IPS DF 6.9 (cell line): ENCODE data around the gene CDRT15.

Source experiments
- DNase-seq: peaks from one replicate; pipeline ENCODE4 v3.0.0-alpha.2; 2013; ENCODE audit warnings: low read depth, low spot score
- H3K27ac ChIP-seq: one replicate; pipeline ENCODE4 v1.5.1; 2013; ENCODE audit warnings: low read length, control low read depth
- H3K27me3 ChIP-seq: 2 replicates; pipeline ENCODE4 v1.6.1; 2013; ENCODE audit warnings: mild to moderate bottlenecking, low read length; ENCODE audit not compliant: control insufficient read depth, insufficient read depth
- H3K36me3 ChIP-seq: 2 replicates; pipeline ENCODE4 v1.6.1; 2013; ENCODE audit warnings: low read length; ENCODE audit not compliant: control insufficient read depth, insufficient read depth
- H3K4me1 ChIP-seq: 2 replicates; pipeline ENCODE4 v1.6.1; 2013; ENCODE audit warnings: low read length; ENCODE audit not compliant: control insufficient read depth, insufficient read depth
- H3K4me3 ChIP-seq: 2 replicates; pipeline ENCODE4 v1.5.1; 2013; ENCODE audit warnings: mild to moderate bottlenecking, low read length
- H3K9me3 ChIP-seq: 2 replicates; pipeline ENCODE4 v1.6.1; 2013; ENCODE audit warnings: low read length, inconsistent platforms; ENCODE audit not compliant: control insufficient read depth, insufficient read depth
- WGBS: extraction: QIAGEN DNeasy Blood & Tissue Kit; methylation state at CpG from one replicate; pipeline ENCODE4 v1.1.7; 2013; ENCODE audit warnings: mixed read lengths, missing lambda C conversion rate; ENCODE audit not compliant: insufficient read length, insufficient coverage; 5-methylcytosine and 5-hydroxymethylcytosine counted together

CDRT15 gene

DNA sequence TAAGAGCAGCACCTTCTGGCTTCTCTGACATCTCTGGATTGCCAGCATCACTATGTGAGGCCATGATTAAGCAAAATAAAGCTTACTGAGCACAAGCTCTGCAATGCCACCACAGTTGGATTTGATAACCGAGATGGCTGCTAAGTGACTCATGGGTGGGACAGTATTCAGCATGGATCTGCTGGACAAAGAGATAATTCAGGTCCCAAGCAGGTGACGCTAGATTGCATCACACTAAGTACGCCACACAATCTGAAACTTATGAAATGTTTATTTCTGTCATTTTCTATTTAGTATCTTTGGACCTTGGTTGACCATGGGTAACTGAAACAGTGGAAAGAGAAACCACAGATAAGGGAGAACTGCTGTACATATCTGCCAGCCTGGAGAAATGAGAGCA is 27.4 kb downstream of the CDRT15 start:
- no peak overlapping the region for H3K27ac ChIP-seq
- no peaks in the 10 kb centered on the region for H3K9me3 ChIP-seq
- H3K4me1 ChIP-seq, result no peaks in the 10 kb centered on the region
- no peaks in the 10 kb centered on the region for H3K27me3 ChIP-seq
- no CpG with 5 or more reads among the region's 3 CpGs for WGBS
- peaks cover 3% of the 10 kb centered on the region for H3K36me3 ChIP-seq
- DNase-seq, result no peak
- no peak overlapping the region for H3K4me3 ChIP-seq

DNA sequence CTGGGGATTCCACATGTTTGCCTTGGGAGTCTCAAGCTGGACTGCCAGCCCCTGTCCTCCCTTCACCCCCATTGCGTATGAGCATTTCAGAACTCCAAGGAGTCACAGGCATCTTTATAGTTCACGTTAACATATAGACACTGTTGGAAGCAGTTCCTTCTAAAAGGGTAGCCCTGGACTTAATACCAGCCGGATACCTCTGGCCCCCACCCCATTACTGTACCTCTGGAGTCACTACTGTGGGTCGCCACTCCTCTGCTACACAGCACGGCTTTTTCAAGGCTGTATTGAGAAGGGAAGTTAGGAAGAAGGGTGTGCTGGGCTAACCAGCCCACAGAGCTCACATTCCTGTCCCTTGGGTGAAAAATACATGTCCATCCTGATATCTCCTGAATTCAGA is 28.9 kb downstream of the CDRT15 start:
- WGBS, result no CpG with 5 or more reads among the region's 5 CpGs
- DNase-seq, result no peak
- Histone ChIP-seq H3K27me3 (no peaks in the 10 kb centered on the region), H3K4me1 (no peaks in the 10 kb centered on the region), H3K27ac (no peak overlapping the region), H3K9me3 (no peaks in the 10 kb centered on the region), H3K4me3 (no peak overlapping the region), H3K36me3 (peaks cover 3% of the 10 kb centered on the region)

DNA sequence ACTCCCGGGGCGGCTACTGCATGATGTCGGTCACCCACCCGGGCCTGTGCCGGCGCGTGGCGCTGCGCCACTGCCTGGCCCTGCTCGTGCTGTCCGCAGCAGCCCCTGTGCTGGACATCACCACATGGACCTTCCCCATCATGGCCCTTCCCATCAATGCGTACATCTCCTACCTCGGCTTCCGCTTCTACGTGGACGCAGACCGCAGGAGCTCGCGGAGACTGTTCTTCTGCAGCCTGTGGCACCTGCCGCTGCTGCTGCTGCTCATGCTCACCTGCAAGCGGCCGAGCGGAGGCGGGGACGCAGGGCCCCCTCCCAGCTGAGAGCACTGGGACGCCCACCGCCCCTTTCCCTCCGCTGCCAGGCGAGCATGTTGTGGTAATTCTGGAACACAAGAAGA is 29.8 kb downstream of the CDRT15 start:
- no peaks in the 10 kb centered on the region for H3K27me3 ChIP-seq
- no peaks in the 10 kb centered on the region for H3K4me1 ChIP-seq
- no peak overlapping the region for H3K27ac ChIP-seq
- no peak overlapping the region for H3K4me3 ChIP-seq
- H3K36me3 ChIP-seq, result peaks cover 3% of the 10 kb centered on the region
- WGBS, result no CpG with 5 or more reads among the region's 29 CpGs
- no peak for DNase-seq
- H3K9me3 ChIP-seq, result no peaks in the 10 kb centered on the region

DNA sequence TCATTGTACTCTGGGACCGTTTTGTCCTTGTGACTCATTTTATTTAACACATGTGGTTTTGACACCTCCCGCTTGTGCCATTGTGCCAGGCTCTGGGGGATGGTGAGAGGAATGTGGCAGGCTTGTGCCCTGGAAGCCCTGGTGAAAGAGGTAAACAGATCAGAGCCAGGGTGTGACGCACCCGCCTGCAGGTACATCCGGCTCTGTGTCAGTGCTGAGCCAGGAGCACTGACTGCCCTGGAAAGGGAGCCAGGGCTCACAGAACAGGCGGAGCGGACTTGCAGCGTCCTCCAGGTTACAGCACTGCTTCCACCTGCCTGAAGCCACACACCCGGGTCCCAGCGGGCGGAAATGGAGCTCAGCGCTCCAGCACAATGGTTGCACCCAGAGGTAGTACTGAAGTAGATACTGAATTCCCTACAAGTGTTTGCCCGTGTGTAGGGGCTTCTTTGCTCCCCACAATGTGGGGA is 30.6 kb downstream of the CDRT15 start:
- no peak overlapping the region for H3K4me3 ChIP-seq
- H3K27ac ChIP-seq, result no peak overlapping the region
- no peaks in the 10 kb centered on the region for H3K9me3 ChIP-seq
- no peak for DNase-seq
- no peaks in the 10 kb centered on the region for H3K4me1 ChIP-seq
- no CpG with 5 or more reads among the region's 13 CpGs for WGBS
- no peaks in the 10 kb centered on the region for H3K27me3 ChIP-seq
- peaks cover 3% of the 10 kb centered on the region; the same call in 1 of the 2 replicates for H3K36me3 ChIP-seq

DNA sequence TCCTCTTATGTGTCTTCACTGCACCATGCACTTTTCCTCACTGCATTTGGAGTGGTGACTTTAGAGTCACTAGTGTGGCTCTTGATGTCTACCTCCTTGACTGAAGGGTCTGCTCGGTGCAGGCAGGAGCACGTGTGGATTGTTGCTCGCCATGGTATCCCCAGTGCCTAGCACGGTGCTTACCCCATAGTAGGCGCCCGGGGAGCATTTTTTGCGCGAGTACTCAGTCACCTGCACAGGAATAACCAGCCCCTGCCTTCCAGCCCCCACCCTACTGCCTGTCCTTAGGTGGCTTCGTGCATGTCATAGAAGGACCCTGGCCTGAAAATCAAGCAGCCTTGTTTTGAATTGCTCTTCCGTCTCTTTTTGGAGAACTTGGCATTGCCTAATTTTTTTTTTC is 31.3 kb downstream of the CDRT15 start:
- no peaks in the 10 kb centered on the region for H3K27me3 ChIP-seq
- no peaks in the 10 kb centered on the region for H3K4me1 ChIP-seq
- no peak overlapping the region for H3K4me3 ChIP-seq
- DNase-seq, result no peak
- no peak overlapping the region for H3K27ac ChIP-seq
- H3K9me3 ChIP-seq, result no peaks in the 10 kb centered on the region
- H3K36me3 ChIP-seq, result peaks cover 3% of the 10 kb centered on the region; the same call in 1 of the 2 replicates
- WGBS, result no CpG with 5 or more reads among the region's 10 CpGs

DNA sequence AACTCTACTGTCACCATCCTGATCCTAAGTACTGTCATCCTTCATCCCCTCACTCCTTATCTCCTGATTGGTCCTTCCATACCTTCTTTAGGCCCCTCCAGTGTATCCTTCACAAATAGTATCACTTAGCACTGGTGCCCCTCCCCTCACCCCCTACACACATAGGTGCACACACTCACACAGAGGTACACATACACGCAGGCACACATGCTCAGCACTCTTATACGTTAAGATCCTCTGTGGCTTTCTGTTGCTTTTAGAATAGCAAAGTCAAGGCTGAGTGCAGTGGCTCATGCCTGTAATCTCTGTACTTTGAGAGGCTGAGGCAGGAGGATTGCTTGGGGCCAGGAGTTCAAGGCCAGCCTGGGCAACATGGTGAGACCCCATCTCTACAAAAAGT is 32.1 kb downstream of the CDRT15 start:
- Histone ChIP-seq H3K36me3 (peaks cover 3% of the 10 kb centered on the region; the same call in 1 of the 2 replicates), H3K4me3 (no peak overlapping the region), H3K27ac (no peak overlapping the region), H3K4me1 (no peaks in the 10 kb centered on the region), H3K9me3 (no peaks in the 10 kb centered on the region), H3K27me3 (no peaks in the 10 kb centered on the region)
- WGBS, result no CpG with 5 or more reads among the region's 2 CpGs
- no peak for DNase-seq

DNA sequence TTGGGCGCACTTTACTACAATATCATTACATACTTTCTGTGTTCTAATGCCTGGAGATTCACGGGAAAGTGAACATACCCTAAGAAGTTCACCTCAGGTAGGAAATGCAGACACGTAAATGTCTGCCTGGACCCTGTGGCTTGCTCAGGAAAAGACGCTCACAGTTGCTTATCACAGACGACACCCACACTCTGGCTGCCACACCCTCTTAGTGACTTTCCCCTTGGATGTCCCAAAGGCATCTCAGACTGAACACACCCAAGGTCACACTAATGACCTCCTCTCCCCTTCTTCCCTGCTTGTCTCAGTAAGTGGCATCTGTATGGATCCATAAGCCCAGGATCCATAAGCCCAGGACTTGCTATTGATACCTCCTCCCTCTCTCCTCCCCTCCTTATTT is 32.6 kb downstream of the CDRT15 start:
- WGBS, result no CpG with 5 or more reads among the region's 5 CpGs
- no peak for DNase-seq

DNA sequence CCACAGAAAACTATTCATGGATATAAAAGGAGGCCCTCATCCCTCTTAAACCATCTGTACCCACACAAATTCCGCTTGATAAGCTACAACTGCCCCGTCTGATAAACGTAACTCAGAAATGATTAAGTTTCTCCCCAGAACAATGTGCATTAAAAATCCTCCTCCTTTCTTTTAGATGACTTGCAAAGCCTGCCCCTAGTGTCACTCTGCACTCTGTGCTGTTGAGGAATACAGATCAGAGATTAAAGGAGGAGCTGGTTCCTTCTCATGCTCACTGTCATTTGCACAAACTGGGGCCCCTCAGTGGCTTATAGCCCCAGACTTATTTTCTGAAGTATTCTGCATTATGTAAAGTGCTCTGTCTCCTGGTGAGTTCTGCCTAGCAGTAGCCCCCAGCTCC is 33.3 kb downstream of the CDRT15 start:
- peaks cover 3% of the 10 kb centered on the region; the same call in 1 of the 2 replicates for H3K36me3 ChIP-seq
- no peak overlapping the region for H3K27ac ChIP-seq
- no peak for DNase-seq
- no peak overlapping the region for H3K4me3 ChIP-seq
- H3K4me1 ChIP-seq, result no peaks in the 10 kb centered on the region
- no peaks in the 10 kb centered on the region for H3K9me3 ChIP-seq
- no CpG with 5 or more reads among the region's 3 CpGs for WGBS
- no peaks in the 10 kb centered on the region for H3K27me3 ChIP-seq

More for the DNA sequence above, 32.6 kb downstream of the CDRT15 start:
- no peak overlapping the region for H3K4me3 ChIP-seq
- H3K27me3 ChIP-seq, result no peaks in the 10 kb centered on the region
- H3K4me1 ChIP-seq, result no peaks in the 10 kb centered on the region
- H3K27ac ChIP-seq, result no peak overlapping the region
- H3K36me3 ChIP-seq, result peaks cover 3% of the 10 kb centered on the region; the same call in 1 of the 2 replicates
- H3K9me3 ChIP-seq, result no peaks in the 10 kb centered on the region

DNA sequence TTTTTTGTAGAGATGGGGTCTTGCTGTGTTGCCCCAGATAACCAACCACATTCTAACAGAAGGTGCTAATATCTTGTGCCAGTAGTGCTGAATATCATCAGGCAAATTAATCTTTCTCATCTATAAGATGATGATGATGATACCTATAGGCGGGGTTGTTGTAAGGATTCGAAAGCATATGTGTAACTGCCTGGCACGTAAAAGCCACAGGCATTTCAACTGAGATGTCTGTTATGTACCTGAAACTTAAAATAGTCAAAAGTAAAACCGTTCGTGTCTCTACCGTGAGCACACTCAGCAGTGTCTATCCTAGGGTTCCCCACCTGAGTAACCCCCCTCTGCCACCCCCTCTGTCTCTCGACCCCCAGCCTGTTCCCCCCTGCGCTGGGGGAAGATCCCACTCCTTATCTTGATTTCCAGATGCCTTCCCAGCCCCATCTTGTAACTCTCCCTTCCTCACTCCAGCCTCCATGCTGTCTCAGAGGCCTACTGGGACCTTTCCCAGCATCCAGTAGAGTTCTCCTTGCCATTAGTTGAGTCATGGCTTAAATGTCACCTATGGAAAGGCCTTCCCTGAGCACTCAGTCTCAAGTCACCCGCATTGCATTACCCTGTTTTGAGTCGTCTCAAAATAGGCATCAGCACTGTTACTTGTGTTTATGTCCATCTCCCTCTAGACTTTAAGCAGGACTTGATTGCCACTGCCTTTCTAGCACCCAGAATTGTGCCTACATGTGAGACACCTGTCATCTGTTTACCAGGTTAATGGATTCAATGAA is 34.1 kb downstream of the CDRT15 start:
- no CpG with 5 or more reads among the region's 10 CpGs for WGBS
- no peak for DNase-seq
- Histone ChIP-seq H3K27me3 (no peaks in the 10 kb centered on the region), H3K9me3 (no peaks in the 10 kb centered on the region), H3K36me3 (peaks cover 3% of the 10 kb centered on the region; the same call in 1 of the 2 replicates), H3K4me1 (no peaks in the 10 kb centered on the region), H3K27ac (no peak overlapping the region), H3K4me3 (no peak overlapping the region)

DNA sequence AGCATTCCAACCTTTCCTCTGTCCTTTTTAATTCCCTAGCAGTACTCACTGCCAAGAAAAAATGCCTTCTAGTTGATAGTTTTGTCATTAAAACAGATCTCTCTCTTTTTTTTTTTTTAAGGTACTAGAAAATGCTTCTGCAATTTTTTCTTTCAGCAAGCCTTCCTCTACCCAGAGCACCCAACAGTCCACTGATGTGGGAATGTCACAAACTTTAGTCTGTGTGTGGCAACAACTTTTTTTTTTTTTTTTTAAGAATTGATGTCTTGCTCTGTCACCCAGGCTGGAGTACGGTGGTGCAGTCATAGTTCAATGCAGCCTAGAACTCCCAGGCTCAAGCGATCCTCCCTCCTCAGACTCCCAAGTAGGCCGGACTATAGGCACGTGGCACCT is 34.7 kb downstream of the CDRT15 start:
- Histone ChIP-seq H3K4me3 (no peak overlapping the region), H3K36me3 (peaks cover 3% of the 10 kb centered on the region; the same call in 1 of the 2 replicates), H3K4me1 (no peaks in the 10 kb centered on the region), H3K9me3 (no peaks in the 10 kb centered on the region), H3K27ac (no peak overlapping the region), H3K27me3 (no peaks in the 10 kb centered on the region)
- WGBS, result no CpG with 5 or more reads among the region's 4 CpGs
- no peak for DNase-seq
